Body of pancreas (tissue), 4 donors: Measurements from ENCODE around the gene PDAP1. TPM values are rescaled to one million over a fixed set of nuclear protein-coding genes. Genes with fewer than 3 reads are reported as not detected.

Source experiments
- ATAC-seq: fragments of 150-250 bp; one replicate; pipeline ENCODE4 v1.9.1; 2016
- DNase-seq, 4 donors: peaks; one replicate each; pipeline ENCODE4 v3.0.0-alpha.2; 2019
- H3K27ac ChIP-seq, 4 donors: fragments of 200-600 bp; sonication (generic); 1 replicate in 3 of 4; 2 replicates in 1 of 4; pipeline versions ENCODE4 v1.5.1 to v1.6.1; 2016 to 2019; ENCODE audit warnings: mild to moderate bottlenecking in 1 of 4, mixed read lengths in 1 of 4, moderate library complexity in 1 of 4
- H3K27me3 ChIP-seq, 2 donors: fragments of 200-600 bp; sonication (generic); one replicate each; pipeline ENCODE4 v1.6.0; 2016; ENCODE audit warnings: mild to moderate bottlenecking in 1 of 2
- H3K36me3 ChIP-seq, 2 donors: fragments of 200-600 bp; sonication (generic); replicated peaks in 1 of 2; 2 replicates each; pipeline ENCODE4 v1.5.1; 2016; ENCODE audit warnings: low read depth in 2 of 2; ENCODE audit not compliant: insufficient read depth in 1 of 2
- H3K4me1 ChIP-seq: fragments of 200-600 bp; sonication (generic); one replicate; pipeline ENCODE4 v1.6.0; 2016
- H3K4me3 ChIP-seq, 2 donors: fragments of 200-600 bp; sonication (generic); 1 replicate in 1 of 2; 2 replicates in 1 of 2; pipeline ENCODE4 v1.5.1; 2016 to 2019
- H3K9me3 ChIP-seq, 3 donors: fragments of 200-600 bp; sonication (generic); 1 replicate in 2 of 3; 2 replicates in 1 of 3; pipeline ENCODE4 v1.5.1; 2016
- CTCF ChIP-seq, 7 experiments: fragments of 450-650 bp in 4 of 7; fragments of 200-600 bp in 3 of 7; sonication (generic) in 3 of 7; IDR thresholded peaks; one replicate each; pipeline ENCODE4 v1.5.1; 2016 to 2019; ENCODE audit warnings: antibody characterized with exemption in 7 of 7
- POLR2A ChIP-seq, 3 donors: fragments of 450-650 bp; IDR thresholded peaks; one replicate each; pipeline ENCODE4 v1.6.1; 2016; ENCODE audit warnings: antibody characterized with exemption in 3 of 3, mild to moderate bottlenecking in 2 of 3
- WGBS, 2 donors: methylation state at CpG; one replicate each; pipeline ENCODE4 v1.1.5; 2017; 5-methylcytosine and 5-hydroxymethylcytosine counted together
- intact Hi-C: fragments of 100-400 bp; cut with DNase I; formaldehyde crosslinking; loops from one replicate; pipeline ENCODE4 v1.15.1; 2023
- total RNA-seq, 2 donors: library from RNA; depleted of rRNA; stranded (reverse); fragments of >200 nt; gene quantifications; one replicate each; pipeline ENCODE4 v1.1.0, GENCODE V29; 2016

Gene PDAP1
- 10 to 100 TPM; 22.7 to 52.4 TPM for total RNA-seq

- no peaks in the 10 kb centered on the region for H3K9me3 ChIP-seq
- peaks cover 9 to 19% of the 10 kb centered on the region in 2 donors for H3K36me3 ChIP-seq
- WGBS, 2 donors: 0 to 1% methylated on average over 8 to 64 of the region's 72 CpGs
These were observed at the start of gene PDAP1, which contains the start of gene BUD31 for GRCh38 chr7:99408379-99409191. PDAP1 (minus strand) TSS chr7:99408597; CDS start chr7:99408548, 49 bp downstream. BUD31 (plus strand) TSS chr7:99408969; CDS start chr7:99411093, 2,124 bp downstream.

GRCh38 chr7:99457650-99458493 is 49.5 kb upstream of the PDAP1 start:
- 74 to 78% methylated on average over 14 to 26 of the region's 26 CpGs for WGBS, 2 donors
- Histone ChIP-seq H3K4me3 (no peak overlapping the region), H3K36me3 (peaks cover 0 to 12% of the 10 kb centered on the region in 2 donors), H3K4me1 (peaks cover 18% of the 10 kb centered on the region), H3K27me3 (no peaks in the 10 kb centered on the region), H3K9me3 (no peaks in the 10 kb centered on the region), H3K27ac (no peak overlapping the region)
- intact Hi-C loops: no loop called here
- ATAC-seq (no peak), DNase-seq (no peak)
- TF ChIP-seq CTCF (IDR thresholded peaks at IDR 0.05) (no peak), POLR2A (IDR thresholded peaks at IDR 0.05) (no peak)

More at GRCh38 chr7:99408379-99409191, at the start of gene PDAP1, which contains the start of gene BUD31:
- peaks cover 45% of the 10 kb centered on the region for H3K4me1 ChIP-seq
- intact Hi-C loops: no loop called here
- H3K4me3 ChIP-seq: peak within 1 kb of the TSS; percentile 87 to 93
- DNase-seq: peak; percentile 92 to 94 (median 92)
- H3K27ac ChIP-seq: peak within 1 kb of the TSS; percentile 95 to 100 (median 98)
- no peaks in the 10 kb centered on the region for H3K27me3 ChIP-seq
- TF ChIP-seq CTCF (IDR thresholded peaks at IDR 0.05): peak in 4 of 7 experiments; percentile 32 to 46 (median 40)
- peak; percentile 81 to 95 (median 90) for TF ChIP-seq POLR2A (IDR thresholded peaks at IDR 0.05)
- peak; percentile 95 for ATAC-seq

GRCh38 chr7:99457050-99457649 is 48.8 kb upstream of the PDAP1 start:
- intact Hi-C loops: no loop called here

More at GRCh38 chr7:99457050-99457649, 48.8 kb upstream of the PDAP1 start:
- no peak for DNase-seq
- TF ChIP-seq POLR2A (IDR thresholded peaks at IDR 0.05) (no peak), CTCF (IDR thresholded peaks at IDR 0.05) (no peak)
- no peak for ATAC-seq
- H3K36me3 ChIP-seq: peaks cover 0 to 15% of the 10 kb centered on the region in 2 donors
- H3K4me3 ChIP-seq: no peak overlapping the region
- peaks cover 18% of the 10 kb centered on the region for H3K4me1 ChIP-seq
- no peak overlapping the region for H3K27ac ChIP-seq
- 81 to 94% methylated on average over 5 to 6 of the region's 6 CpGs for WGBS, 2 donors
- H3K9me3 ChIP-seq: no peaks in the 10 kb centered on the region
- no peaks in the 10 kb centered on the region for H3K27me3 ChIP-seq
